Activated T-cell treated with anti-CD3 and anti-CD28 coated beads for 24 hours (primary cell): ENCODE measurements around the gene TMEM221.
"Not testable (repeated sequence)": the region's sequence is repeated elsewhere in the genome, so short reads cannot be mapped to it uniquely, and the experiment has no call there.

Experiments
- DNase-seq: peaks from one replicate; pipeline ENCODE4 v3.0.0-alpha.2; 2020; ENCODE audit warnings: low read depth

The TMEM221 gene

GRCh38 chr19:17448131-17448967 lies at the start of gene TMEM221:
Gene TMEM221, minus strand, starts transcription at chr19:17448668. Its CDS starts 206 bp downstream, at chr19:17448462.
- DNase-seq, result peak; percentile 33

- no peak for DNase-seq
Observed at GRCh38 chr19:17497149-17497798, 48.8 kb upstream of the TMEM221 start.

GRCh38 chr19:17496337-17496997 lies 48.0 kb upstream of the TMEM221 start:
- peak; percentile 68 for DNase-seq

GRCh38 chr19:17495639-17496296 lies 47.3 kb upstream of the TMEM221 start:
- DNase-seq, result no peak

- DNase-seq, result no peak
Observed at GRCh38 chr19:17491287-17491686, 42.8 kb upstream of the TMEM221 start.

- no peak for DNase-seq
Observed at GRCh38 chr19:17490411-17490810, 41.9 kb upstream of the TMEM221 start.

GRCh38 chr19:17489392-17490030 lies 41.0 kb upstream of the TMEM221 start:
- DNase-seq, result no peak

GRCh38 chr19:17488593-17489391 lies 40.3 kb upstream of the TMEM221 start:
- DNase-seq, result peak; percentile 76

GRCh38 chr19:17487284-17488121 lies 39.0 kb upstream of the TMEM221 start:
- no peak for DNase-seq

- no peak for DNase-seq
Observed at GRCh38 chr19:17486545-17487240, 38.2 kb upstream of the TMEM221 start.

- no peak for DNase-seq
Observed at GRCh38 chr19:17484520-17485185, 36.2 kb upstream of the TMEM221 start.

GRCh38 chr19:17483605-17484002 lies 35.1 kb upstream of the TMEM221 start:
- DNase-seq, result no peak

GRCh38 chr19:17482877-17483604 lies 34.6 kb upstream of the TMEM221 start:
- DNase-seq, result no peak

GRCh38 chr19:17481986-17482385 lies 33.5 kb upstream of the TMEM221 start:
- no peak for DNase-seq

GRCh38 chr19:17479325-17479791 lies 30.9 kb upstream of the TMEM221 start:
- DNase-seq, result no peak

- no peak for DNase-seq
Observed at GRCh38 chr19:17475541-17476115, 27.2 kb upstream of the TMEM221 start.

- not testable (repeated sequence) for DNase-seq
Observed at GRCh38 chr19:17475011-17475540, 26.6 kb upstream of the TMEM221 start.
